ENCODE measurements around the gene BAK1.

BAK1 gene

DNA sequence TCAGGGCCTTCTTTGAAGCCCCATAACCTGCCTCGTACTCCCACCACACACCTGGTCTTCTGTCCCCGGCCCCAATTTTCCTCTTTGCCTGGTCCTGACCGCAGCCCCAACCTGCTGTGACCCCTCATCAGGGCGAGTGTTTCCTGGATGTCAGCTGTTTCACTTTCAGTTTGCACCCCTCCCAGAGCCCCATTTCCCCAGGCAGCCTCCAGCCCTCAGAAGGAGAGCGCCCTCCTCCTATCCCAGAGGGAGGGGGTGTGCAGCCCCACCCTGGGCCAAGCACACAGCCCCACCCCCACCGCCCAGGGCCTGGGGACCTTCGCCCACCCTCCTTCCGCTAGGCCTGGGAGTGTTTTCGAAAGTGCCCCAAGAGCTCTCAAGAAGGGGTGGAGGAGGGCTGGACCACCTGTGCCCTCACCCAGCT, 1.5 kb downstream of the BAK1 start:
- 0% methylated on average over 4 of the region's 9 CpGs for WGBS (ENCODE audit: insufficient coverage)
- Histone ChIP-seq H3K27ac (ENCODE audit: insufficient read depth in 1 of 2, low read depth in 1 of 2, low read length in 2 of 2, poor library complexity in 1 of 2, severe bottlenecking in 2 of 2) (peak overlapping the region; percentile 21 to 88), H3K4me1 (ENCODE audit: control extremely low read depth in 1 of 4, control insufficient read depth in 4 of 4, insufficient read depth in 4 of 4, low read length in 3 of 4) (peaks cover 0 to 37% (median 33%) of the 10 kb centered on the region in 4 experiments), H3K36me3 (ENCODE audit: control insufficient read depth in 4 of 4, insufficient read depth in 4 of 4, low read length in 3 of 4) (peaks cover 5 to 40% (median 21%) of the 10 kb centered on the region in 4 experiments), H3K4me3 (ENCODE audit: control insufficient read depth in 1 of 7, extremely low read depth in 1 of 7, insufficient read depth in 4 of 7, low read depth in 2 of 7, low read length in 6 of 7) (peak overlapping the region; percentile 12 to 92 (median 79)), H3K27me3 (replicated peaks in 2 of 5; ENCODE audit: control insufficient read depth in 4 of 5, insufficient read depth in 5 of 5, low read length in 4 of 5) (no peaks in the 10 kb centered on the region), H3K9me3 (ENCODE audit: control extremely low read depth in 1 of 5, control insufficient read depth in 4 of 5, insufficient read depth in 2 of 5, low read depth in 1 of 5, low read length in 4 of 5) (no peaks in the 10 kb centered on the region)
- ChIA-PET POLR2A (no interaction called here), CTCF (interaction anchor here (0.7 to 12.6 kb wide), 5 partner anchors 8 to 127 kb away, joined by 3 to 244 read pairs (median 6); partner anchors contain the start of genes UQCC2 and ZBTB9)
- peak; percentile 59 to 85 (median 79) for DNase-seq

DNA sequence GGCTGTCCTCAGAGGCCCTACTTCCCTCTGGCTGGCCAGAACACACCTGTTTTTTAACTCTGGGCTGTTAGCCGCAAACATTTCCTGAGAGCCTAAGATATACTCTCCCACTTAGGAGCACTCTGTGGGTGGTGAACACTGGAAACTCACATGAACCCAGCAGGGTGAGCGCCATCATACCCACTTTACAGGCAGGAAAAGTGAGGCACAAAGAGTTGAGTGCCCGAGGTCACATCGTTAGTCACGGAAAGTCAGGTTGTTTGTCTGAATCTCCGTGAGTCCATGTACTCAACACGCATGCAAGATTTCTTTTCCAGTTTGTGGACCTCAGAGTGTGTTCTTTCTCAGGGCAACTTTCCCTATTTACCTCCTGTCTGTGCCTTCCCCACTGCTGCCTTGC, 1.9 kb downstream of the BAK1 start:
- 93% methylated on average over 7 of the region's 7 CpGs for WGBS (ENCODE audit: insufficient coverage)
- CTCF ChIA-PET: interaction anchor here (1.2 to 12.6 kb wide), 3 partner anchors 8 to 128 kb away, joined by 3 to 244 read pairs (median 6); partner anchors contain the start of gene UQCC2
- H3K4me3 ChIP-seq (ENCODE audit: control insufficient read depth in 1 of 7, extremely low read depth in 1 of 7, insufficient read depth in 4 of 7, low read depth in 2 of 7, low read length in 6 of 7): peak overlapping the region in 6 of 7 experiments; percentile 32 to 92 (median 80)

GRCh38 chr6:33577718-33578117, 2.4 kb downstream of the BAK1 start:
- 92% methylated on average over 6 of the region's 6 CpGs for WGBS (ENCODE audit: insufficient coverage)
- ChIA-PET POLR2A (no interaction called here), CTCF (interaction anchor here (2.6 kb wide), 1 partner anchor 9 kb away, joined by 6 read pairs; no protein-coding TSS in a partner anchor)
- Histone ChIP-seq H3K4me3 (ENCODE audit: control insufficient read depth in 1 of 7, extremely low read depth in 1 of 7, insufficient read depth in 4 of 7, low read depth in 2 of 7, low read length in 6 of 7) (peak overlapping the region in 1 of 7 experiments; percentile 88), H3K36me3 (ENCODE audit: control insufficient read depth in 4 of 4, insufficient read depth in 4 of 4, low read length in 3 of 4) (peaks cover 5 to 40% (median 25%) of the 10 kb centered on the region in 4 experiments), H3K27ac (ENCODE audit: insufficient read depth in 1 of 2, low read depth in 1 of 2, low read length in 2 of 2, poor library complexity in 1 of 2, severe bottlenecking in 2 of 2) (peak overlapping the region; percentile 21 to 64), H3K4me1 (ENCODE audit: control extremely low read depth in 1 of 4, control insufficient read depth in 4 of 4, insufficient read depth in 4 of 4, low read length in 3 of 4) (peaks cover 0 to 37% (median 33%) of the 10 kb centered on the region in 4 experiments), H3K27me3 (replicated peaks in 2 of 5; ENCODE audit: control insufficient read depth in 4 of 5, insufficient read depth in 5 of 5, low read length in 4 of 5) (no peaks in the 10 kb centered on the region), H3K9me3 (ENCODE audit: control extremely low read depth in 1 of 5, control insufficient read depth in 4 of 5, insufficient read depth in 2 of 5, low read depth in 1 of 5, low read length in 4 of 5) (no peaks in the 10 kb centered on the region)
- no peak for DNase-seq

More for the DNA sequence above, 1.9 kb downstream of the BAK1 start:
- Histone ChIP-seq H3K9me3 (ENCODE audit: control extremely low read depth in 1 of 5, control insufficient read depth in 4 of 5, insufficient read depth in 2 of 5, low read depth in 1 of 5, low read length in 4 of 5) (no peaks in the 10 kb centered on the region), H3K27ac (ENCODE audit: insufficient read depth in 1 of 2, low read depth in 1 of 2, low read length in 2 of 2, poor library complexity in 1 of 2, severe bottlenecking in 2 of 2) (peak overlapping the region; percentile 21 to 88), H3K27me3 (replicated peaks in 2 of 5; ENCODE audit: control insufficient read depth in 4 of 5, insufficient read depth in 5 of 5, low read length in 4 of 5) (no peaks in the 10 kb centered on the region), H3K4me1 (ENCODE audit: control extremely low read depth in 1 of 4, control insufficient read depth in 4 of 4, insufficient read depth in 4 of 4, low read length in 3 of 4) (peaks cover 0 to 37% (median 33%) of the 10 kb centered on the region in 4 experiments), H3K36me3 (ENCODE audit: control insufficient read depth in 4 of 4, insufficient read depth in 4 of 4, low read length in 3 of 4) (peaks cover 5 to 40% (median 24%) of the 10 kb centered on the region in 4 experiments)
- DNase-seq: no peak
- POLR2A ChIA-PET: no interaction called here

- ChIA-PET POLR2A (no interaction called here), CTCF (interaction anchor here (0.9 to 2.6 kb wide), 3 partner anchors 9 to 13 kb away, joined by 3 to 6 read pairs (median 3); no protein-coding TSS in a partner anchor)
- peak overlapping the region in 1 of 2 experiments; percentile 64 for H3K27ac ChIP-seq (ENCODE audit: insufficient read depth in 1 of 2, low read depth in 1 of 2, low read length in 2 of 2, poor library complexity in 1 of 2, severe bottlenecking in 2 of 2)
- no peaks in the 10 kb centered on the region for H3K9me3 ChIP-seq (ENCODE audit: control extremely low read depth in 1 of 5, control insufficient read depth in 4 of 5, insufficient read depth in 2 of 5, low read depth in 1 of 5, low read length in 4 of 5)
- H3K4me3 ChIP-seq (ENCODE audit: control insufficient read depth in 1 of 7, extremely low read depth in 1 of 7, insufficient read depth in 4 of 7, low read depth in 2 of 7, low read length in 6 of 7): peak overlapping the region in 3 of 7 experiments; percentile 14 to 39 (median 32)
- peaks cover 5 to 43% (median 28%) of the 10 kb centered on the region in 4 experiments for H3K36me3 ChIP-seq (ENCODE audit: control insufficient read depth in 4 of 4, insufficient read depth in 4 of 4, low read length in 3 of 4)
- H3K27me3 ChIP-seq (replicated peaks in 2 of 5; ENCODE audit: control insufficient read depth in 4 of 5, insufficient read depth in 5 of 5, low read length in 4 of 5): no peaks in the 10 kb centered on the region
- DNase-seq: peak; percentile 54 to 72 (median 66)
- WGBS (ENCODE audit: insufficient coverage): 24% methylated on average over 6 of the region's 9 CpGs
- H3K4me1 ChIP-seq (ENCODE audit: control extremely low read depth in 1 of 4, control insufficient read depth in 4 of 4, insufficient read depth in 4 of 4, low read length in 3 of 4): peaks cover 0 to 37% (median 33%) of the 10 kb centered on the region in 4 experiments
These were observed 3.0 kb downstream of the BAK1 start for GRCh38 chr6:33577106-33577535.

GRCh38 chr6:33576668-33577067, 3.4 kb downstream of the BAK1 start:
- CTCF ChIA-PET: interaction anchor here (0.9 to 2.6 kb wide), 5 partner anchors 10 to 117 kb away, joined by 3 to 6 read pairs (median 3); no protein-coding TSS in a partner anchor

DNA sequence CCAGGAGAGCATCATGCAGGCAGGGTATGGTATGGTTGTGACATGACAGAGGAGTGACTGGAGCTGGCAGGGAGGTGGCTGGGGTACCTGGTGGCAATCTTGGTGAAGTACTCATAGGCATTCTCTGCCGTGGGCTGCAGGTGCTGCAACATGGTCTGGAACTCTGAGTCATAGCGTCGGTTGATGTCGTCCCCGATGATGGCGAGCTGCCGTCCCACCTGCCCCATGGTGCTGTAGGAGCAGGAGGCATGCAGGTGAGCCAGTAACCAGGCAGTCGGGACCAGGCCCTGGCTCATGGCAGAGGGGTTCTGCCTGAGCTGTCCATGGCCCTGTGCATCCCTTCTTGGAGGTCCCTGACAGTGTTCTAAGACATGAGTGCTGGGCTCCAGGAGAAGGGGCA, 4.9 kb downstream of the BAK1 start:
- Histone ChIP-seq H3K36me3 (ENCODE audit: control insufficient read depth in 4 of 4, insufficient read depth in 4 of 4, low read length in 3 of 4) (peaks cover 5 to 49% (median 28%) of the 10 kb centered on the region in 4 experiments), H3K9me3 (ENCODE audit: control extremely low read depth in 1 of 5, control insufficient read depth in 4 of 5, insufficient read depth in 2 of 5, low read depth in 1 of 5, low read length in 4 of 5) (no peaks in the 10 kb centered on the region), H3K4me3 (ENCODE audit: control insufficient read depth in 1 of 7, extremely low read depth in 1 of 7, insufficient read depth in 4 of 7, low read depth in 2 of 7, low read length in 6 of 7) (no peak overlapping the region), H3K27ac (ENCODE audit: insufficient read depth in 1 of 2, low read depth in 1 of 2, low read length in 2 of 2, poor library complexity in 1 of 2, severe bottlenecking in 2 of 2) (no peak overlapping the region), H3K4me1 (ENCODE audit: control extremely low read depth in 1 of 4, control insufficient read depth in 4 of 4, insufficient read depth in 4 of 4, low read length in 3 of 4) (peaks cover 0 to 53% (median 46%) of the 10 kb centered on the region in 4 experiments), H3K27me3 (replicated peaks in 2 of 5; ENCODE audit: control insufficient read depth in 4 of 5, insufficient read depth in 5 of 5, low read length in 4 of 5) (no peaks in the 10 kb centered on the region)
- WGBS (ENCODE audit: insufficient coverage): 100% methylated on average over 4 of the region's 8 CpGs
- POLR2A ChIA-PET: no interaction called here
- no peak for DNase-seq
- CTCF ChIA-PET: interaction anchor here (0.9 to 1.5 kb wide), 4 partner anchors 10 to 97 kb away, joined by 3 read pairs; no protein-coding TSS in a partner anchor

More at GRCh38 chr6:33576668-33577067, 3.4 kb downstream of the BAK1 start:
- H3K27me3 ChIP-seq (replicated peaks in 2 of 5; ENCODE audit: control insufficient read depth in 4 of 5, insufficient read depth in 5 of 5, low read length in 4 of 5): no peaks in the 10 kb centered on the region
- H3K9me3 ChIP-seq (ENCODE audit: control extremely low read depth in 1 of 5, control insufficient read depth in 4 of 5, insufficient read depth in 2 of 5, low read depth in 1 of 5, low read length in 4 of 5): no peaks in the 10 kb centered on the region
- peak overlapping the region in 3 of 7 experiments; percentile 14 to 39 (median 19) for H3K4me3 ChIP-seq (ENCODE audit: control insufficient read depth in 1 of 7, extremely low read depth in 1 of 7, insufficient read depth in 4 of 7, low read depth in 2 of 7, low read length in 6 of 7)
- POLR2A ChIA-PET: no interaction called here
- H3K4me1 ChIP-seq (ENCODE audit: control extremely low read depth in 1 of 4, control insufficient read depth in 4 of 4, insufficient read depth in 4 of 4, low read length in 3 of 4): peaks cover 0 to 42% (median 36%) of the 10 kb centered on the region in 4 experiments
- H3K27ac ChIP-seq (ENCODE audit: insufficient read depth in 1 of 2, low read depth in 1 of 2, low read length in 2 of 2, poor library complexity in 1 of 2, severe bottlenecking in 2 of 2): peak overlapping the region in 1 of 2 experiments; percentile 64
- H3K36me3 ChIP-seq (ENCODE audit: control insufficient read depth in 4 of 4, insufficient read depth in 4 of 4, low read length in 3 of 4): peaks cover 5 to 47% (median 28%) of the 10 kb centered on the region in 4 experiments
- WGBS (ENCODE audit: insufficient coverage): 89% methylated on average over 11 of the region's 11 CpGs
- no peak for DNase-seq

All from common myeloid progenitor, CD34-positive (primary cell).